GM19240 (cell line): ENCODE data around the gene GNPNAT1.
"Not testable (repeated sequence)": the region's sequence is repeated elsewhere in the genome, so short reads cannot be mapped to it uniquely, and the experiment has no call there.

Experiments used
- DNase-seq: peaks from one replicate; pipeline ENCODE4 v3.0.0; 2011; ENCODE audit warnings: low spot score; ENCODE audit not compliant: insufficient read length

Gene GNPNAT1

DNA sequence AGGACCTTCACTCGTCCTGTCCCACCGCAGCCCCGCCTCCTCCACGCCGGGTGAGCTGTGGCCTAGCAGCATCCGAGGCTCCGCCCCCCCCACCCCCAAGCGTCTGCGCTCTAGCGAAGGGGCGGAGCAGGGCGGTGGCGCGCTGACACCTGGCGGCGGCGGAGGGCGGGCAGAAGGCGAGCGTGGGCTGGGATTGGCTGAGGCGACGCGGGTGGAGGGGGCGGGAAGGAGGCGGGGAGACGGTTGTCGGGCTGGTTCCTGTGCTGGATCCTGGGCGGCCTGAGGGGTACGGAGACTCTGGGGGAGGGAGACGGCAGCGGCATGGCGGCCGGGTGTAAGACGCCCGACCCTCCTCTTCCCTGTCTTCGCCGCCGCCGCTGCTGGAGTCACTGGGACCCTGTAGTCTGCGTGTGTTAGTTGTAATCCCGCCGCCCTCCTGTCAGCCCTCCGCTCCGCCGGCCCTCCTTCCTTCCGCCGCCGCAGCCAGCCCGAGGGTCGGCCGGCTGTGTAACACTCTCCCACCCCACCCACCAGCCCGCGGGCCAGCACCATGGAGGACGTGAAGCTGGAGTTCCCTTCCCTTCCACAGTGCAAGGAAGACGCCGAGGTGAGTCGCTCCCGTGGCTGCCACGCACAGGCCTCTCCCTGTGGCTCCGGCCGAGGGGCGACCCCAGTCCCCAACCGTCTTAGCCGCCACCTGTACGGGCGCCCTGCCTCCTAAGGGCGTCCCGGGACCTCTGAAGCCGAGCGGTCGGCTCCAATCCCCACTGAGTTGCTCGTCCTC lies 61.3 kb downstream of the GNPNAT1 start, which contains the start of gene STYX:
TSS of gene STYX (plus strand) at position 242 of the 784 bp plus-strand sequence. CDS start at position 551, 309 bp downstream.
- peak; percentile 20 for DNase-seq

DNA sequence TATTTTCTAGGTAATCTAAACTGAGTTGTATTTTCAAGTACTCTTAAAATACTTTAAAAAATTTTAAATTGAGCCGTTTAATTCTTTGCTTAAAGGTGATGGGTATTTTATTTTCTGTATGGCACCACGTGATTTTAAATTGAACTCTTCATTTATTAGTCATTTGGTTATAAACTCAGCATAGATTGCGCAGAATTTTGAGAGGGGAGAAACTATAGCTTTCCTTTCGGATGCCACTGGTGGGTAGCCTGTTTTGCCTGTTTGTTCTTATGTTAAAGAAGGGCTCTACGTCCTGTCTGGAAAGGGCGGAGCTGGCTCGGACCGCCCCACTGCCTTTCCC lies 61.9 kb downstream of the GNPNAT1 start:
- no peak for DNase-seq

DNA sequence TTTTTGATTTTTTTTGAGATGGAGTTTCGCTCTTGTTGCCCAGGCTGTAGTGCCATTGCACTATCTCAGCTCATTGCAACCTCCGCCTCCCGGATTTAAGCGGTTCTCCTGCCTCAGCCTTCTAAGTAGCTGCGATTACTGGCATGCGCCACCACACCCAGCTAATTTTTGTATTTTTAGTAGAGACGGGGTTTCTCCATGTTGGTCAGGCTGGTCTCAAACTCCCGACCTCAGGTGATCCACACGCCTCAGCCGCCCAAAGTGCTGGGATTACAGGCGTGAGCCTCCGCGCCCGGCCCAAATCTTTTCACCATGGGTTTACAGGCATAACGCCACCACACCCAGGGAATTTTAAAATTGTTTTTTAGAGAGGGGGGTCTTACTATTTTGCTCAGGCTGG lies 62.4 kb downstream of the GNPNAT1 start:
- not testable (repeated sequence) for DNase-seq

DNA sequence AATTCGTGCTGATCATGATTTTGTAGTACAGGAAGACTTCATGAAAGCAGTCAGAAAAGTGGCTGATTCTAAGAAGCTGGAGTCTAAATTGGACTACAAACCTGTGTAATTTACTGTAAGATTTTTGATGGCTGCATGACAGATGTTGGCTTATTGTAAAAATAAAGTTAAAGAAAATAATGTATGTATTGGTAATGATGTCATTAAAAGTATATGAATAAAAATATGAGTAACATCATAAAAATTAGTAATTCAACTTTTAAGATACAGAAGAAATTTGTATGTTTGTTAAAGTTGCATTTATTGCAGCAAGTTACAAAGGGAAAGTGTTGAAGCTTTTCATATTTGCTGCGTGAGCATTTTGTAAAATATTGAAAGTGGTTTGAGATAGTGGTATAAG lies 63.9 kb downstream of the GNPNAT1 start:
- not testable (repeated sequence) for DNase-seq
